OCI-LY7 (cell line): Measurements from ENCODE around the gene FUCA1. TPM values are rescaled to one million over a fixed set of nuclear protein-coding genes. Genes with fewer than 3 reads are reported as not detected.

Experiments used
- BruUV-seq: library from RNA; stranded (reverse); fragments of 400-500 nt; replicated peaks from 2 replicates; lab custom pipeline; 2021; lab: Mats Ljungman, UMichigan
- CTCF ChIA-PET: fragments of 300-600 bp; sonication (Branson Sonifier 250); formaldehyde crosslinking; loops from one replicate; lab custom pipeline; 2022; ENCODE audit warnings: antibody characterized with exemption; ENCODE audit not compliant: unreplicated experiment; lab: Charles Lee
- POLR2A ChIA-PET: fragments of 300-600 bp; sonication (Branson Sonifier 250); formaldehyde crosslinking; loops from one replicate; lab custom pipeline; 2022; ENCODE audit warnings: antibody characterized with exemption; lab: Charles Lee
- DNase-seq: peaks from one replicate; pipeline ENCODE4 v3.0.0-alpha.2; 2015; ENCODE audit warnings: low spot score
- H2AFZ ChIP-seq: fragments of 200-600 bp; sonication (generic), shearing (Covaris generic); 2 replicates; pipeline ENCODE4 v1.6.1; 2014; ENCODE audit warnings: mild to moderate bottlenecking, antibody characterized with exemption, low read length, moderate library complexity
- H3K27ac ChIP-seq: fragments of 200-600 bp; sonication (generic); 2 replicates; pipeline ENCODE4 v1.5.1; 2014; ENCODE audit warnings: mixed run types, low read depth, mild to moderate bottlenecking, moderate library complexity, low read length, inconsistent platforms; ENCODE audit not compliant: poor library complexity, severe bottlenecking
- H3K36me3 ChIP-seq: fragments of 200-600 bp; sonication (generic); 2 replicates; pipeline ENCODE4 v1.6.1; 2014; ENCODE audit warnings: mild to moderate bottlenecking, antibody characterized with exemption, low read length, moderate library complexity, mixed read lengths; ENCODE audit not compliant: insufficient read depth
- H3K4me1 ChIP-seq: fragments of 200-600 bp; sonication (generic); 2 replicates; pipeline ENCODE4 v1.5.1; 2014; ENCODE audit warnings: mild to moderate bottlenecking, low read length; ENCODE audit not compliant: insufficient read depth, poor library complexity, severe bottlenecking
- H3K4me2 ChIP-seq: fragments of 200-600 bp; sonication (generic); 2 replicates; pipeline ENCODE4 v1.6.1; 2014; ENCODE audit warnings: mild to moderate bottlenecking, low read length
- H3K4me3 ChIP-seq: fragments of 200-600 bp; sonication (generic); 2 replicates; pipeline ENCODE4 v1.5.1; 2014; ENCODE audit warnings: mild to moderate bottlenecking, low read depth, low read length; ENCODE audit not compliant: poor library complexity, severe bottlenecking
- H3K79me2 ChIP-seq: fragments of 200-600 bp; sonication (generic); 2 replicates; pipeline ENCODE4 v1.6.1; 2016; ENCODE audit warnings: low read depth, mild to moderate bottlenecking, low read length, moderate library complexity, mixed read lengths; ENCODE audit not compliant: insufficient read depth
- H3K9me2 ChIP-seq: fragments of 200-600 bp; sonication (generic); 2 replicates; pipeline ENCODE4 v1.6.1; 2016; ENCODE audit warnings: mild to moderate bottlenecking, low read length, mixed read lengths; ENCODE audit not compliant: insufficient read depth
- H3K9me3 ChIP-seq: fragments of 200-600 bp; sonication (generic); 2 replicates; pipeline ENCODE4 v1.6.1; 2014; ENCODE audit warnings: mild to moderate bottlenecking, mixed run types, low read length, mixed read lengths
- H4K20me1 ChIP-seq: fragments of 200-600 bp; sonication (generic); 2 replicates; pipeline ENCODE4 v1.6.1; 2014; ENCODE audit warnings: mild to moderate bottlenecking, antibody characterized with exemption, low read length, moderate library complexity, mixed read lengths; ENCODE audit not compliant: insufficient read depth
- EZH2phosphoT487 ChIP-seq: fragments of 200-600 bp; sonication (generic); IDR thresholded peaks from 2 replicates; pipeline ENCODE4 v1.6.1; 2018; ENCODE audit warnings: low read depth, borderline replicate concordance, mild to moderate bottlenecking, mixed run types, antibody characterized with exemption, low read length, moderate library complexity, mixed read lengths
- intact Hi-C: fragments of 100-400 bp; cut with micrococcal nuclease; formaldehyde crosslinking; loops from one replicate; pipeline ENCODE4 v1.10.0; 2022; ENCODE audit not compliant: unreplicated experiment
- total RNA-seq, 2 experiments: library from RNA; depleted of rRNA in 1 of 2; stranded (reverse); fragments of >200 nt in 1 of 2; shearing (Covaris generic) in 1 of 2; gene quantifications; 2 replicates each; pipeline ENCODE4 v1.2.3, GENCODE V29; 2014 to 2022
- TF ChIP-seq, protein P1 (sequence below): fragments of 200-600 bp; sonication (generic); conservative IDR thresholded peaks from 2 replicates; pipeline ENCODE4 v1.5.1; 2014; ENCODE audit warnings: mild to moderate bottlenecking, antibody characterized with exemption, low read length, moderate library complexity, mixed read lengths

Gene FUCA1
- total RNA-seq, 2 experiments from 2014 or later: 9.1 to 9.9 TPM

GRCh38 chr1:23824711-23825075, 43.4 kb downstream of the FUCA1 start:
- peak overlapping the region; percentile 25 for H3K27ac ChIP-seq
- H4K20me1 ChIP-seq: no peaks in the 10 kb centered on the region
- peak overlapping the region; percentile 86 for H3K4me3 ChIP-seq
- no peaks in the 10 kb centered on the region for H3K9me2 ChIP-seq
- H2AFZ ChIP-seq: peak overlapping the region; percentile 91
- TF ChIP-seq, protein P1, sequence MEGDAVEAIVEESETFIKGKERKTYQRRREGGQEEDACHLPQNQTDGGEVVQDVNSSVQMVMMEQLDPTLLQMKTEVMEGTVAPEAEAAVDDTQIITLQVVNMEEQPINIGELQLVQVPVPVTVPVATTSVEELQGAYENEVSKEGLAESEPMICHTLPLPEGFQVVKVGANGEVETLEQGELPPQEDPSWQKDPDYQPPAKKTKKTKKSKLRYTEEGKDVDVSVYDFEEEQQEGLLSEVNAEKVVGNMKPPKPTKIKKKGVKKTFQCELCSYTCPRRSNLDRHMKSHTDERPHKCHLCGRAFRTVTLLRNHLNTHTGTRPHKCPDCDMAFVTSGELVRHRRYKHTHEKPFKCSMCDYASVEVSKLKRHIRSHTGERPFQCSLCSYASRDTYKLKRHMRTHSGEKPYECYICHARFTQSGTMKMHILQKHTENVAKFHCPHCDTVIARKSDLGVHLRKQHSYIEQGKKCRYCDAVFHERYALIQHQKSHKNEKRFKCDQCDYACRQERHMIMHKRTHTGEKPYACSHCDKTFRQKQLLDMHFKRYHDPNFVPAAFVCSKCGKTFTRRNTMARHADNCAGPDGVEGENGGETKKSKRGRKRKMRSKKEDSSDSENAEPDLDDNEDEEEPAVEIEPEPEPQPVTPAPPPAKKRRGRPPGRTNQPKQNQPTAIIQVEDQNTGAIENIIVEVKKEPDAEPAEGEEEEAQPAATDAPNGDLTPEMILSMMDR: no peak
- no peak for TF ChIP-seq EZH2phosphoT487
- intact Hi-C loops: no loop called here
- H3K4me1 ChIP-seq: peaks cover 16% of the 10 kb centered on the region
- POLR2A ChIA-PET: interaction anchor here (0.9 to 1.5 kb wide), 6 partner anchors 12 to 92 kb away, joined by 3 to 6 read pairs (median 4); no protein-coding TSS in a partner anchor
- no peak for DNase-seq
- peak overlapping the region; percentile 82 for H3K4me2 ChIP-seq
- H3K79me2 ChIP-seq: no peaks in the 10 kb centered on the region
- BruUV-seq: no TSS peak
- no peaks in the 10 kb centered on the region for H3K36me3 ChIP-seq
- no peaks in the 10 kb centered on the region for H3K9me3 ChIP-seq
- CTCF ChIA-PET: interaction anchor here (0.6 to 1.7 kb wide), 2 partner anchors 14 to 19 kb away, joined by 5 read pairs; no protein-coding TSS in a partner anchor

DNA sequence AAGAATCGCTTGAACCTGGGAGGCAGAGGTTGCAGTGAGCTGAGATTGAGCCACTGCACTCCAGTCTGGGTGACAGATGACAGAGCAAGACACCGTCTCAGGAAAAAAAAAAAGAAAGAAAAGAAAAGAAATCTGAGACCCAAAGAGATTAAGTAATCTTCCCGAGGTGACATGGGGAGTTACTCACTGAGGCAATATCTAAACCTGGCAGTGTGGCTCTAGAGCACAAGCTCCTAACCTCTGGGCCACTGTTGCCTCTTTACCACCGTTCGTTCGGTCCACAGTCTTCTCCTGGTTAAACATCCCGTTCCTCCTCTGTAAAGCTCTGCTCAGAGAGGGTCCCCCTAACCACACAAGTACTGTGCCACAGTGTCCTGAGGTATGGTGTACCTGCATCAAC, 44.3 kb downstream of the FUCA1 start:
- Histone ChIP-seq H3K4me3 (no peak overlapping the region), H3K9me3 (no peaks in the 10 kb centered on the region), H2AFZ (no peak overlapping the region), H3K4me2 (peak overlapping the region; percentile 82; the same call in 1 of the 2 replicates), H3K9me2 (no peaks in the 10 kb centered on the region), H3K27ac (no peak overlapping the region), H3K36me3 (no peaks in the 10 kb centered on the region), H4K20me1 (no peaks in the 10 kb centered on the region), H3K4me1 (peaks cover 16% of the 10 kb centered on the region), H3K79me2 (no peaks in the 10 kb centered on the region)
- no peak for DNase-seq
- BruUV-seq: no TSS peak
- intact Hi-C loops: no loop called here
- ChIA-PET POLR2A (interaction anchor here (0.6 to 1.6 kb wide), 4 partner anchors 13 to 93 kb away, joined by 4 read pairs; partner anchors contain the start of gene CNR2), CTCF (interaction anchor here (1.7 kb wide), 1 partner anchor 13 kb away, joined by 5 read pairs; no protein-coding TSS in a partner anchor)
- TF ChIP-seq EZH2phosphoT487: no peak
- TF ChIP-seq, protein P1: no peak

GRCh38 chr1:23817633-23818032, 50.5 kb downstream of the FUCA1 start:
- TF ChIP-seq EZH2phosphoT487: no peak
- TF ChIP-seq, protein P1: no peak
- intact Hi-C loops: no loop called here
- no peak overlapping the region for H3K4me3 ChIP-seq

More at GRCh38 chr1:23817633-23818032, 50.5 kb downstream of the FUCA1 start:
- H3K4me2 ChIP-seq: no peak overlapping the region
- no peaks in the 10 kb centered on the region for H3K9me2 ChIP-seq
- H3K9me3 ChIP-seq: no peaks in the 10 kb centered on the region
- H3K4me1 ChIP-seq: peaks cover 10% of the 10 kb centered on the region
- ChIA-PET POLR2A (interaction anchor here (0.6 kb wide), 1 partner anchor 98 kb away, joined by 3 read pairs; no protein-coding TSS in a partner anchor), CTCF (no interaction called here)
- no peak for DNase-seq
- no peaks in the 10 kb centered on the region for H3K79me2 ChIP-seq
- H3K36me3 ChIP-seq: no peaks in the 10 kb centered on the region
- no peaks in the 10 kb centered on the region for H4K20me1 ChIP-seq
- no peak overlapping the region; the same call in 1 of the 2 replicates for H2AFZ ChIP-seq
- BruUV-seq: no TSS peak
- no peak overlapping the region for H3K27ac ChIP-seq
